Naive thymus-derived CD4-positive, alpha-beta T cell (primary cell): ENCODE measurements around the gene LARGE1. TPM values are rescaled to one million over a fixed set of nuclear protein-coding genes. Genes with fewer than 3 reads are reported as not detected.

Experiments
- ATAC-seq: fragments of 150-1000 bp; cut with Tn5 transposase; 2 replicates; pipeline ENCODE4 v1.10.0; 2021; ENCODE audit warnings: mild to moderate bottlenecking, moderate library complexity
- CTCF ChIA-PET: fragments of 350-600 bp; sonication (Branson Sonifier 250); formaldehyde crosslinking; loops from one replicate; lab custom pipeline; 2021; ENCODE audit warnings: antibody characterized with exemption; lab: Charles Lee
- POLR2A ChIA-PET: fragments of 350-600 bp; sonication (Branson Sonifier 250); formaldehyde crosslinking; loops from one replicate; lab custom pipeline; 2021; ENCODE audit warnings: antibody characterized with exemption, inconsistent platforms; lab: Charles Lee
- DNase-seq, 9 donors: peaks; one replicate each; pipeline versions ENCODE4 v3.0.0 to v3.0.0-alpha.2; 2020 to 2022; ENCODE audit warnings: mixed read lengths in 1 of 9
- H3K27ac ChIP-seq: one replicate; pipeline ENCODE4 v1.7.0; 2013; ENCODE audit warnings: mild to moderate bottlenecking, low read depth, low read length, moderate library complexity
- H3K27me3 ChIP-seq, 2 donors: one replicate each; pipeline ENCODE4 v1.7.0; 2013; ENCODE audit warnings: low read length in 2 of 2, mild to moderate bottlenecking in 2 of 2, moderate library complexity in 2 of 2; ENCODE audit not compliant: control insufficient read depth in 2 of 2, insufficient read depth in 2 of 2
- H3K36me3 ChIP-seq, 3 experiments: 1 replicate in 2 of 3; 2 replicates in 1 of 3; pipeline ENCODE4 v1.7.0; 2013; ENCODE audit warnings: low read length in 3 of 3, mild to moderate bottlenecking in 3 of 3, moderate library complexity in 1 of 3; ENCODE audit not compliant: insufficient read depth in 3 of 3, control insufficient read depth in 2 of 3
- H3K4me1 ChIP-seq, 2 donors: one replicate each; pipeline ENCODE4 v1.7.0; 2013; ENCODE audit warnings: low read length in 2 of 2, mild to moderate bottlenecking in 2 of 2, moderate library complexity in 1 of 2; ENCODE audit not compliant: control insufficient read depth in 2 of 2, insufficient read depth in 2 of 2
- H3K4me3 ChIP-seq: 2 replicates; pipeline ENCODE4 v1.7.0; 2013; ENCODE audit warnings: mild to moderate bottlenecking, low read length
- H3K9me3 ChIP-seq, 3 experiments: 1 replicate in 2 of 3; 2 replicates in 1 of 3; pipeline ENCODE4 v1.7.0; 2013; ENCODE audit warnings: low read length in 3 of 3; ENCODE audit not compliant: control insufficient read depth in 2 of 3
- H3K27ac Mint-ChIP-seq, 9 donors: one replicate each; pipeline ENCODE4 v1.8.0; 2020 to 2022; ENCODE audit warnings: mixed read lengths in 9 of 9, mild to moderate bottlenecking in 8 of 9, moderate library complexity in 5 of 9, inconsistent platforms in 2 of 9
- H3K27me3 Mint-ChIP-seq, 5 donors: one replicate each; pipeline ENCODE4 v1.8.0; 2021 to 2022; ENCODE audit warnings: mixed read lengths in 5 of 5, mild to moderate bottlenecking in 1 of 5
- H3K36me3 Mint-ChIP-seq, 5 donors: one replicate each; pipeline ENCODE4 v1.8.0; 2020 to 2022; ENCODE audit warnings: mixed read lengths in 5 of 5, mild to moderate bottlenecking in 3 of 5, inconsistent platforms in 1 of 5
- H3K4me1 Mint-ChIP-seq, 7 donors: one replicate each; pipeline ENCODE4 v1.8.0; 2020 to 2022; ENCODE audit warnings: mixed read lengths in 7 of 7, mild to moderate bottlenecking in 3 of 7, inconsistent platforms in 1 of 7
- H3K4me3 Mint-ChIP-seq, 10 donors: one replicate each; pipeline ENCODE4 v1.8.0; 2020 to 2022; ENCODE audit warnings: mild to moderate bottlenecking in 10 of 10, mixed read lengths in 10 of 10, moderate library complexity in 6 of 10, inconsistent platforms in 2 of 10
- H3K9me3 Mint-ChIP-seq, 11 donors: one replicate each; pipeline ENCODE4 v1.8.0; 2020 to 2022; ENCODE audit warnings: mixed read lengths in 11 of 11, mild to moderate bottlenecking in 4 of 11, inconsistent platforms in 1 of 11, moderate library complexity in 1 of 11
- intact Hi-C, 2 donors: fragments of 100-400 bp; cut with micrococcal nuclease; formaldehyde crosslinking; loops; one replicate each; pipeline ENCODE4 v1.15.1; 2023
- polyA plus RNA-seq, 2 donors: library from polyadenylated mRNA; unstranded; fragments of 300-500 nt; fragmentation: Illumina TruSeq; gene quantifications; one replicate each; pipeline ENCODE4 v1.2.3, GENCODE V29; 2021
- total RNA-seq, 6 experiments: library from RNA in 5 of 6; stranded (reverse) in 5 of 6; gene quantifications; 1 replicate in 5 of 6; 2 replicates in 1 of 6; pipeline ENCODE4 v1.2.3 and lab custom pipeline; 2021 to 2026

Gene LARGE1
- total and polyA plus RNA-seq, 7 experiments from 2014 or later, result 2.3 to 4.8 (median 3.0) TPM; not detected in 3

- CTCF ChIA-PET, result interaction anchor here (0.8 kb wide), 1 partner anchor 71 kb away, joined by 4 read pairs; no protein-coding TSS in a partner anchor
- Histone ChIP-seq H3K4me1 (no peaks in the 10 kb centered on the region), H3K27me3 (no peaks in the 10 kb centered on the region), H3K9me3 (no peaks in the 10 kb centered on the region), H3K4me3 (no peak overlapping the region), H3K27ac (no peak overlapping the region), H3K36me3 (no peaks in the 10 kb centered on the region)
- POLR2A ChIA-PET, result no interaction called here
- H3K27ac Mint-ChIP-seq, result no peak overlapping the region
- ATAC-seq (no peak), DNase-seq (no peak)
- intact Hi-C loops, result no loop called here
- no peaks in the 10 kb centered on the region for H3K36me3 Mint-ChIP-seq
- peaks cover 0 to 27% (median 10%) of the 10 kb centered on the region in 11 donors for H3K9me3 Mint-ChIP-seq
- no peak overlapping the region for H3K4me3 Mint-ChIP-seq
- H3K27me3 Mint-ChIP-seq, result peaks cover 0 to 6% (median 0%) of the 10 kb centered on the region in 5 donors
- H3K4me1 Mint-ChIP-seq, result peaks cover 0 to 6% (median 0%) of the 10 kb centered on the region in 7 donors
These were observed 197.5 kb downstream of the LARGE1 start for GRCh38 chr22:33722816-33723215.

GRCh38 chr22:33720166-33720878 lies 200.0 kb downstream of the LARGE1 start:
- Mint-ChIP-seq H3K4me1 (peaks cover 0 to 4% (median 0%) of the 10 kb centered on the region in 7 donors), H3K4me3 (no peak overlapping the region), H3K27me3 (peaks cover 0 to 6% (median 0%) of the 10 kb centered on the region in 5 donors), H3K36me3 (peaks cover 0 to 4% (median 0%) of the 10 kb centered on the region in 5 donors), H3K9me3 (peaks cover 0 to 32% (median 14%) of the 10 kb centered on the region in 11 donors), H3K27ac (no peak overlapping the region)
- H3K27ac ChIP-seq, result no peak overlapping the region
- H3K36me3 ChIP-seq, result no peaks in the 10 kb centered on the region
- intact Hi-C loops, result no loop called here
- no peaks in the 10 kb centered on the region for H3K9me3 ChIP-seq
- ChIA-PET POLR2A (no interaction called here), CTCF (no interaction called here)
- ATAC-seq (no peak), DNase-seq (no peak)
- no peak overlapping the region for H3K4me3 ChIP-seq
- H3K4me1 ChIP-seq, result no peaks in the 10 kb centered on the region
- no peaks in the 10 kb centered on the region for H3K27me3 ChIP-seq

GRCh38 chr22:33717694-33718396 lies 202.4 kb downstream of the LARGE1 start:
- H3K9me3 ChIP-seq, result no peaks in the 10 kb centered on the region
- no peaks in the 10 kb centered on the region for H3K36me3 ChIP-seq
- no peak overlapping the region for H3K4me3 Mint-ChIP-seq
- no peak for ATAC-seq
- H3K27me3 ChIP-seq, result no peaks in the 10 kb centered on the region
- no peaks in the 10 kb centered on the region for H3K27me3 Mint-ChIP-seq
- peaks cover 0 to 4% (median 0%) of the 10 kb centered on the region in 5 donors for H3K36me3 Mint-ChIP-seq
- POLR2A ChIA-PET, result no interaction called here
- peaks cover 6 to 55% (median 15%) of the 10 kb centered on the region in 11 donors for H3K9me3 Mint-ChIP-seq
- no peaks in the 10 kb centered on the region for H3K4me1 Mint-ChIP-seq
- no peak overlapping the region for H3K27ac ChIP-seq
- no peaks in the 10 kb centered on the region for H3K4me1 ChIP-seq
- no peak overlapping the region for H3K4me3 ChIP-seq
- no peak for DNase-seq
- CTCF ChIA-PET, result no interaction called here
- no peak overlapping the region for H3K27ac Mint-ChIP-seq
- intact Hi-C loops, result no loop called here

- Histone ChIP-seq H3K4me3 (no peak overlapping the region), H3K36me3 (no peaks in the 10 kb centered on the region), H3K9me3 (no peaks in the 10 kb centered on the region), H3K4me1 (no peaks in the 10 kb centered on the region), H3K27me3 (no peaks in the 10 kb centered on the region), H3K27ac (no peak overlapping the region)
- ChIA-PET CTCF (no interaction called here), POLR2A (no interaction called here)
- Mint-ChIP-seq H3K36me3 (peaks cover 0 to 4% (median 0%) of the 10 kb centered on the region in 5 donors), H3K4me3 (no peak overlapping the region), H3K27ac (no peak overlapping the region), H3K4me1 (no peaks in the 10 kb centered on the region), H3K9me3 (peaks cover 8 to 71% (median 15%) of the 10 kb centered on the region in 11 donors), H3K27me3 (no peaks in the 10 kb centered on the region)
- intact Hi-C loops, result no loop called here
- ATAC-seq (no peak), DNase-seq (no peak)
These were observed 204.9 kb downstream of the LARGE1 start for GRCh38 chr22:33715237-33715985.

GRCh38 chr22:33710326-33710725 lies 209.9 kb downstream of the LARGE1 start:
- Histone ChIP-seq H3K9me3 (no peaks in the 10 kb centered on the region), H3K27ac (no peak overlapping the region), H3K27me3 (no peaks in the 10 kb centered on the region), H3K4me3 (no peak overlapping the region), H3K36me3 (no peaks in the 10 kb centered on the region), H3K4me1 (no peaks in the 10 kb centered on the region)
- DNase-seq (no peak), ATAC-seq (no peak)
- Mint-ChIP-seq H3K36me3 (no peaks in the 10 kb centered on the region), H3K4me1 (no peaks in the 10 kb centered on the region), H3K27ac (no peak overlapping the region), H3K9me3 (peaks cover under 1 to 49% (median 15%) of the 10 kb centered on the region in 11 donors), H3K4me3 (no peak overlapping the region), H3K27me3 (no peaks in the 10 kb centered on the region)
- ChIA-PET POLR2A (no interaction called here), CTCF (no interaction called here)
- intact Hi-C loops, result no loop called here

- H3K27me3 Mint-ChIP-seq, result peaks cover 0 to 4% (median 0%) of the 10 kb centered on the region in 5 donors
These were observed 212.7 kb downstream of the LARGE1 start for GRCh38 chr22:33707581-33707980.

More at GRCh38 chr22:33707581-33707980, 212.7 kb downstream of the LARGE1 start:
- DNase-seq (no peak), ATAC-seq (no peak)
- H3K36me3 Mint-ChIP-seq, result peaks cover 0 to 3% (median 0%) of the 10 kb centered on the region in 5 donors
- POLR2A ChIA-PET, result no interaction called here
- H3K4me3 Mint-ChIP-seq, result no peak overlapping the region
- no peaks in the 10 kb centered on the region for H3K4me1 ChIP-seq
- CTCF ChIA-PET, result no interaction called here
- no peaks in the 10 kb centered on the region for H3K9me3 ChIP-seq
- no peak overlapping the region for H3K4me3 ChIP-seq
- no peak overlapping the region for H3K27ac Mint-ChIP-seq
- H3K36me3 ChIP-seq, result no peaks in the 10 kb centered on the region
- intact Hi-C loops, result no loop called here
- H3K27ac ChIP-seq, result no peak overlapping the region
- no peaks in the 10 kb centered on the region for H3K4me1 Mint-ChIP-seq
- H3K27me3 ChIP-seq, result no peaks in the 10 kb centered on the region
- H3K9me3 Mint-ChIP-seq, result peaks cover 0 to 38% (median 11%) of the 10 kb centered on the region in 11 donors
